ENCODE data around the gene MINDY4. TPM values are rescaled to one million over a fixed set of nuclear protein-coding genes. Genes with fewer than 3 reads are reported as not detected.

The MINDY4 gene
- total and polyA plus RNA-seq, 4 experiments from 2014 or later = 0.23 to 1.5 (median 1.1) TPM

GRCh38 chr7:30911561-30911969 lies 140.3 kb downstream of the MINDY4 start, which contains the start of gene AQP1:
TSS of gene AQP1 (plus strand) at chr7:30911853. CDS start at chr7:30911910, 57 bp downstream.
- intact Hi-C loops (cut with micrococcal nuclease) = no loop called here
- no peak within 1 kb of the TSS for H3K4me3 Mint-ChIP-seq
- DNase-seq = no peak
- no peaks in the 10 kb centered on the region for H3K9me3 Mint-ChIP-seq
- Histone ChIP-seq H3K27me3 (ENCODE audit: insufficient read depth, low read length) (no peaks in the 10 kb centered on the region), H3K9me3 (ENCODE audit: control insufficient read depth in 1 of 2, low read length in 2 of 2) (no peaks in the 10 kb centered on the region), H3K36me3 (ENCODE audit: insufficient read depth, low read length) (no peaks in the 10 kb centered on the region), H3K4me1 (ENCODE audit: insufficient read depth, low read length) (no peaks in the 10 kb centered on the region), H3K27ac (ENCODE audit: low read depth, low read length) (no peak within 1 kb of the TSS), H3K4me3 (ENCODE audit: low read length in 2 of 2) (no peak within 1 kb of the TSS)
- ChIA-PET CTCF (ENCODE audit: partially characterized antibody) (interaction anchor here (1.5 kb wide), 1 partner anchor 27 kb away, joined by 4 read pairs; no protein-coding TSS in a partner anchor), POLR2A (ENCODE audit: partially characterized antibody) (no interaction called here)
- H3K36me3 Mint-ChIP-seq = no peaks in the 10 kb centered on the region
- H3K4me1 Mint-ChIP-seq = no peaks in the 10 kb centered on the region
- peaks cover 0 to 2% of the 10 kb centered on the region in 2 donors for H3K27me3 Mint-ChIP-seq
- peak within 1 kb of the TSS in 2 of 7 donors; percentile 2 to 50 for H3K27ac Mint-ChIP-seq

DNA sequence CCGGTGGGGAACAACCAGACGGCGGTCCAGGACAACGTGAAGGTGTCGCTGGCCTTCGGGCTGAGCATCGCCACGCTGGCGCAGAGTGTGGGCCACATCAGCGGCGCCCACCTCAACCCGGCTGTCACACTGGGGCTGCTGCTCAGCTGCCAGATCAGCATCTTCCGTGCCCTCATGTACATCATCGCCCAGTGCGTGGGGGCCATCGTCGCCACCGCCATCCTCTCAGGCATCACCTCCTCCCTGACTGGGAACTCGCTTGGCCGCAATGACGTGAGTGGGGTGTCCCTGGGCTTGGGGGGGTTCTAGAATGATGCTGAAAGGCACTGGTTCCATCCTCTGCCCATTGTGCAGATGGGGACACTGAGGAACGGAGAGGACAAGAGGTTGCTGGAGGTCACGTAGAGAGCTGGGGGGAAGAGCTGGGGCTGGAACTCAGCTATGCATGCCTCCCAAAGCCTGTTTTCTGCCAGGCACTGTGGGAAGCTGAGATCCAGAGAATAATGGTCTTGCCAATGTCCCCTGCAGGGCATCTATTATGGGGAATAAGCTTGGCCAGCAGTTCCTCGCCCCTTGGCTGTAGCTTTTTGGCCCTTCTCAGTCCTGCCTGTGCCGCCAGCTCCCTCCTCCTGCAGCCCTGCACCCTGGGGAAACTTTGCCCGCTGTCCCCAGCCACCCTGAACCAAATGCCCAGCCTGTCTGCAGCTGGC lies 141.0 kb downstream of the MINDY4 start:
- POLR2A ChIA-PET (ENCODE audit: partially characterized antibody) = no interaction called here
- no peak overlapping the region for H3K27ac ChIP-seq (ENCODE audit: low read depth, low read length)
- no peaks in the 10 kb centered on the region for H3K4me1 ChIP-seq (ENCODE audit: insufficient read depth, low read length)
- CTCF ChIA-PET (ENCODE audit: partially characterized antibody) = interaction anchor here (1.5 kb wide), 1 partner anchor 27 kb away, joined by 4 read pairs; no protein-coding TSS in a partner anchor
- Mint-ChIP-seq H3K4me3 (no peak overlapping the region), H3K27me3 (peaks cover 0 to 2% of the 10 kb centered on the region in 2 donors), H3K27ac (peak overlapping the region in 1 of 7 donors; percentile 50), H3K36me3 (no peaks in the 10 kb centered on the region), H3K4me1 (no peaks in the 10 kb centered on the region), H3K9me3 (no peaks in the 10 kb centered on the region)
- DNase-seq = no peak
- intact Hi-C loops (cut with micrococcal nuclease) = no loop called here
- no peaks in the 10 kb centered on the region for H3K27me3 ChIP-seq (ENCODE audit: insufficient read depth, low read length)
- H3K9me3 ChIP-seq (ENCODE audit: control insufficient read depth in 1 of 2, low read length in 2 of 2) = no peaks in the 10 kb centered on the region
- no peaks in the 10 kb centered on the region for H3K36me3 ChIP-seq (ENCODE audit: insufficient read depth, low read length)
- H3K4me3 ChIP-seq (ENCODE audit: low read length in 2 of 2) = no peak overlapping the region

GRCh38 chr7:30912731-30912985 lies 141.4 kb downstream of the MINDY4 start:
- H3K36me3 Mint-ChIP-seq = no peaks in the 10 kb centered on the region
- H3K27me3 ChIP-seq (ENCODE audit: insufficient read depth, low read length) = no peaks in the 10 kb centered on the region
- no peaks in the 10 kb centered on the region for H3K9me3 Mint-ChIP-seq
- no peak overlapping the region for H3K4me3 Mint-ChIP-seq
- peaks cover 0 to 2% of the 10 kb centered on the region in 2 donors for H3K27me3 Mint-ChIP-seq
- ChIA-PET POLR2A (ENCODE audit: partially characterized antibody) (no interaction called here), CTCF (ENCODE audit: partially characterized antibody) (no interaction called here)
- H3K27ac Mint-ChIP-seq = no peak overlapping the region
- H3K4me1 Mint-ChIP-seq = no peaks in the 10 kb centered on the region
- intact Hi-C loops (cut with micrococcal nuclease) = no loop called here
- H3K36me3 ChIP-seq (ENCODE audit: insufficient read depth, low read length) = no peaks in the 10 kb centered on the region
- H3K4me1 ChIP-seq (ENCODE audit: insufficient read depth, low read length) = no peaks in the 10 kb centered on the region
- DNase-seq = no peak
- no peak overlapping the region for H3K27ac ChIP-seq (ENCODE audit: low read depth, low read length)
- H3K9me3 ChIP-seq (ENCODE audit: control insufficient read depth in 1 of 2, low read length in 2 of 2) = no peaks in the 10 kb centered on the region
- H3K4me3 ChIP-seq (ENCODE audit: low read length in 2 of 2) = no peak overlapping the region

GRCh38 chr7:30912986-30913811 lies 142.0 kb downstream of the MINDY4 start:
- Histone ChIP-seq H3K4me3 (ENCODE audit: low read length in 2 of 2) (no peak overlapping the region), H3K27me3 (ENCODE audit: insufficient read depth, low read length) (no peaks in the 10 kb centered on the region), H3K9me3 (ENCODE audit: control insufficient read depth in 1 of 2, low read length in 2 of 2) (no peaks in the 10 kb centered on the region), H3K4me1 (ENCODE audit: insufficient read depth, low read length) (no peaks in the 10 kb centered on the region), H3K36me3 (ENCODE audit: insufficient read depth, low read length) (no peaks in the 10 kb centered on the region), H3K27ac (ENCODE audit: low read depth, low read length) (no peak overlapping the region)
- POLR2A ChIA-PET (ENCODE audit: partially characterized antibody) = no interaction called here
- Mint-ChIP-seq H3K4me1 (no peaks in the 10 kb centered on the region), H3K27me3 (peaks cover 0 to 2% of the 10 kb centered on the region in 2 donors), H3K9me3 (no peaks in the 10 kb centered on the region), H3K36me3 (no peaks in the 10 kb centered on the region), H3K27ac (no peak overlapping the region), H3K4me3 (no peak overlapping the region)
- intact Hi-C loops (cut with micrococcal nuclease) = no loop called here
- no peak for DNase-seq
- CTCF ChIA-PET (ENCODE audit: partially characterized antibody) = interaction anchor here (1.1 kb wide), 1 partner anchor 25 kb away, joined by 3 read pairs; no protein-coding TSS in a partner anchor

GRCh38 chr7:30913821-30914515 lies 142.8 kb downstream of the MINDY4 start:
- H3K27me3 Mint-ChIP-seq = peaks cover 0 to 2% of the 10 kb centered on the region in 2 donors
- H3K4me1 ChIP-seq (ENCODE audit: insufficient read depth, low read length) = no peaks in the 10 kb centered on the region
- POLR2A ChIA-PET (ENCODE audit: partially characterized antibody) = no interaction called here
- no peak overlapping the region for H3K4me3 Mint-ChIP-seq
- no peaks in the 10 kb centered on the region for H3K9me3 Mint-ChIP-seq
- no peaks in the 10 kb centered on the region for H3K9me3 ChIP-seq (ENCODE audit: control insufficient read depth in 1 of 2, low read length in 2 of 2)
- H3K36me3 Mint-ChIP-seq = no peaks in the 10 kb centered on the region
- H3K27ac ChIP-seq (ENCODE audit: low read depth, low read length) = no peak overlapping the region
- H3K36me3 ChIP-seq (ENCODE audit: insufficient read depth, low read length) = no peaks in the 10 kb centered on the region
- CTCF ChIA-PET (ENCODE audit: partially characterized antibody) = interaction anchor here (1.1 kb wide), 1 partner anchor 25 kb away, joined by 3 read pairs; no protein-coding TSS in a partner anchor
- H3K27me3 ChIP-seq (ENCODE audit: insufficient read depth, low read length) = no peaks in the 10 kb centered on the region
- no peaks in the 10 kb centered on the region for H3K4me1 Mint-ChIP-seq
- H3K4me3 ChIP-seq (ENCODE audit: low read length in 2 of 2) = no peak overlapping the region
- no peak overlapping the region for H3K27ac Mint-ChIP-seq
- no peak for DNase-seq
- intact Hi-C loops (cut with micrococcal nuclease) = no loop called here

- peak overlapping the region in 1 of 7 donors; percentile 48 for H3K27ac Mint-ChIP-seq
- Histone ChIP-seq H3K36me3 (ENCODE audit: insufficient read depth, low read length) (no peaks in the 10 kb centered on the region), H3K27me3 (ENCODE audit: insufficient read depth, low read length) (no peaks in the 10 kb centered on the region), H3K9me3 (ENCODE audit: control insufficient read depth in 1 of 2, low read length in 2 of 2) (no peaks in the 10 kb centered on the region), H3K4me1 (ENCODE audit: insufficient read depth, low read length) (no peaks in the 10 kb centered on the region), H3K4me3 (ENCODE audit: low read length in 2 of 2) (no peak overlapping the region), H3K27ac (ENCODE audit: low read depth, low read length) (no peak overlapping the region)
- H3K36me3 Mint-ChIP-seq = no peaks in the 10 kb centered on the region
- CTCF ChIA-PET (ENCODE audit: partially characterized antibody) = no interaction called here
- H3K4me1 Mint-ChIP-seq = no peaks in the 10 kb centered on the region
- no peak overlapping the region for H3K4me3 Mint-ChIP-seq
- intact Hi-C loops (cut with micrococcal nuclease) = no loop called here
- H3K27me3 Mint-ChIP-seq = peaks cover 0 to 2% of the 10 kb centered on the region in 2 donors
- POLR2A ChIA-PET (ENCODE audit: partially characterized antibody) = no interaction called here
- H3K9me3 Mint-ChIP-seq = no peaks in the 10 kb centered on the region
- no peak for DNase-seq
Measured at GRCh38 chr7:30914596-30914995, 143.4 kb downstream of the MINDY4 start.

DNA sequence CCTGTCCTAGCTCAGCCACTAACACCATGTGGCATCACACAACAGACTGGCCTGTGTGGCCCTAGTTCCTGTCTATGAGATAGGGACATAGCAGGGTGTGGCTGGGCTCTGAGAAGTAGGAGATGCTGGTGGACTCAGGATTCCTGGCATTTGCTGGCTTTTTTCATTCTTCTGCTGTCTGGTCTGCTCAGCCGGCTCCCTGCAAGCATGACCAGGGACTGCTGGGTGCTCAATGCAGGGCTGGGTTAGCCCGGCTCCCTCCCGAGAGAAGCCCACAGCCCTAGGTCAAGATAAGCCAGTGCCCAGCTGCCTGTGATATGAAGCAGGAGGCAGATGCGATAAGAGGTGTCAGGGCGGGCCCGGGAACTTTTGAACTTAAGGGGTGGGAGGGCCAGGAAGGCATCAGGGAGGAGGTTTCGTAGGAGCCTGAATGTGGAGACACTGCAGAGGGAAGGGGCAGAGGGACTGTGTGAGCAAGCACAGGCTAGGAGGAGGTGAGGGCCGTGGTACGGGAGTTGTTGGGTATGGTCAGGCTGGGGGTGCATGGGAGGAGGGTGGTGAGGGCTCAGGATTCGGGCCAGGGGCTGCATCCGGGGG lies 143.9 kb downstream of the MINDY4 start:
- H3K36me3 ChIP-seq (ENCODE audit: insufficient read depth, low read length) = no peaks in the 10 kb centered on the region
- no peaks in the 10 kb centered on the region for H3K27me3 ChIP-seq (ENCODE audit: insufficient read depth, low read length)
- intact Hi-C loops (cut with micrococcal nuclease) = no loop called here
- H3K27ac ChIP-seq (ENCODE audit: low read depth, low read length) = no peak overlapping the region
- no peaks in the 10 kb centered on the region for H3K4me1 ChIP-seq (ENCODE audit: insufficient read depth, low read length)
- H3K9me3 ChIP-seq (ENCODE audit: control insufficient read depth in 1 of 2, low read length in 2 of 2) = no peaks in the 10 kb centered on the region
- CTCF ChIA-PET (ENCODE audit: partially characterized antibody) = no interaction called here
- DNase-seq = no peak
- H3K4me1 Mint-ChIP-seq = no peaks in the 10 kb centered on the region
- no peak overlapping the region for H3K4me3 Mint-ChIP-seq
- POLR2A ChIA-PET (ENCODE audit: partially characterized antibody) = no interaction called here
- H3K36me3 Mint-ChIP-seq = no peaks in the 10 kb centered on the region
- no peaks in the 10 kb centered on the region for H3K9me3 Mint-ChIP-seq
- no peak overlapping the region for H3K27ac Mint-ChIP-seq
- H3K4me3 ChIP-seq (ENCODE audit: low read length in 2 of 2) = no peak overlapping the region
- H3K27me3 Mint-ChIP-seq = peaks cover 0 to 2% of the 10 kb centered on the region in 2 donors
